GM18519 (cell line): ENCODE measurements around the gene CSRP1.

ENCODE experiments used
- ATAC-seq: cut with Tn5 transposase; IDR thresholded peaks from one replicate; pipeline ENCODE4 v1.9.1; 2021; ENCODE audit warnings: mild to moderate bottlenecking, moderate library complexity; ENCODE audit not compliant: unreplicated experiment, low FRiP score

Gene CSRP1

GRCh38 chr1:201515895-201516294 lies 9.0 kb upstream of the CSRP1 start:
- ATAC-seq, result no peak

GRCh38 chr1:201515062-201515750 lies 8.3 kb upstream of the CSRP1 start:
- no peak for ATAC-seq

GRCh38 chr1:201514466-201514865 lies 7.5 kb upstream of the CSRP1 start:
- no peak for ATAC-seq

- no peak for ATAC-seq
Observed at GRCh38 chr1:201513498-201514243, 6.7 kb upstream of the CSRP1 start.

GRCh38 chr1:201511941-201512539 lies 5.1 kb upstream of the CSRP1 start:
- no peak for ATAC-seq

- no peak for ATAC-seq
Observed at GRCh38 chr1:201511396-201511940, 4.5 kb upstream of the CSRP1 start.

- ATAC-seq, result no peak
Observed at GRCh38 chr1:201510734-201511133, 3.8 kb upstream of the CSRP1 start.

GRCh38 chr1:201509601-201510374 lies 2.9 kb upstream of the CSRP1 start:
- ATAC-seq, result no peak

- no peak for ATAC-seq
Observed at GRCh38 chr1:201508809-201509208, 1.9 kb upstream of the CSRP1 start.

- no peak for ATAC-seq
Observed at GRCh38 chr1:201507360-201507675, 395 bp upstream of the CSRP1 start.

- no peak for ATAC-seq
Observed at GRCh38 chr1:201506092-201506491, 831 bp downstream of the CSRP1 start.

- ATAC-seq, result no peak
Observed at GRCh38 chr1:201505503-201505890, 1.4 kb downstream of the CSRP1 start.

GRCh38 chr1:201504799-201505502 lies 2.0 kb downstream of the CSRP1 start:
- ATAC-seq, result no peak

GRCh38 chr1:201504179-201504631 lies 2.7 kb downstream of the CSRP1 start:
- no peak for ATAC-seq

GRCh38 chr1:201503397-201504176 lies 3.3 kb downstream of the CSRP1 start:
- ATAC-seq, result no peak

- no peak for ATAC-seq
Observed at GRCh38 chr1:201502511-201502857, 4.4 kb downstream of the CSRP1 start.

- no peak for ATAC-seq
Observed at GRCh38 chr1:201501812-201502510, 5.0 kb downstream of the CSRP1 start.

GRCh38 chr1:201501144-201501543 lies 5.8 kb downstream of the CSRP1 start:
- no peak for ATAC-seq

GRCh38 chr1:201500670-201501120 lies 6.2 kb downstream of the CSRP1 start:
- no peak for ATAC-seq
